ENCODE results near the gene CGGBP1. TPM values are rescaled to one million over a fixed set of nuclear protein-coding genes. Genes with fewer than 3 reads are reported as not detected.
A peak's percentile ranks its signal among the peaks of the same experiment; 100 is the strongest.

Gene CGGBP1
- total RNA-seq, 2 experiments from 2014 or later = 54.4 to 76.0 TPM

GRCh38 chr3:88059380-88060170, 770 bp upstream of the CGGBP1 start:
- CTCF ChIA-PET (ENCODE audit: unreplicated experiment) = interaction anchor here (0.5 kb wide), 1 partner anchor 65 kb away, joined by 6 read pairs; no protein-coding TSS in a partner anchor
- peak overlapping the region; percentile 91 for H3K4me2 ChIP-seq (ENCODE audit: low read length)
- H2AFZ ChIP-seq (ENCODE audit: low read length) = peak overlapping the region; percentile 72
- no peak for TF ChIP-seq EZH2phosphoT487 (IDR thresholded peaks at IDR 0.05; ENCODE audit: borderline replicate concordance, low read depth, low read length)
- TF ChIP-seq CTCF (conservative IDR thresholded peaks at IDR 0.05; ENCODE audit: low read length) = no peak
- H3K9me3 ChIP-seq (ENCODE audit: low read length) = no peaks in the 10 kb centered on the region
- peak overlapping the region; percentile 84 for H3K4me3 ChIP-seq (ENCODE audit: low read depth, low read length, poor library complexity, severe bottlenecking)
- intact Hi-C loops (cut with micrococcal nuclease; ENCODE audit: unreplicated experiment) = loop anchor here (1.0 to 5.0 kb wide), 2 partner anchors 53 to 91 kb away; no protein-coding TSS in a partner anchor
- H3K4me1 ChIP-seq (ENCODE audit: insufficient read depth, low read length, poor library complexity, severe bottlenecking) = peaks cover 29% of the 10 kb centered on the region
- peak overlapping the region; percentile 57 for H3K27ac ChIP-seq (ENCODE audit: low read depth, low read length, poor library complexity, severe bottlenecking)
- H4K20me1 ChIP-seq (ENCODE audit: insufficient read depth, low read length) = peaks cover 14% of the 10 kb centered on the region; the same call in 1 of the 2 replicates
- POLR2A ChIA-PET = interaction anchor here (0.6 to 2.1 kb wide), 11 partner anchors 9 to 374 kb away, joined by 3 to 20 read pairs (median 5); partner anchors contain the start of gene C3orf38
- peaks cover 85% of the 10 kb centered on the region for H3K79me2 ChIP-seq (ENCODE audit: insufficient read depth, low read depth, low read length)
- DNase-seq (ENCODE audit: low spot score) = no peak
- peaks cover 32% of the 10 kb centered on the region for H3K36me3 ChIP-seq (ENCODE audit: insufficient read depth, low read length)
- BruUV-seq (replicated peaks) = no TSS peak
- no peaks in the 10 kb centered on the region for H3K9me2 ChIP-seq (ENCODE audit: insufficient read depth, low read length)

- CTCF ChIA-PET (ENCODE audit: unreplicated experiment) = interaction anchor here (0.7 kb wide), 1 partner anchor 26 kb away, joined by 3 read pairs; no protein-coding TSS in a partner anchor
- Histone ChIP-seq H3K9me2 (ENCODE audit: insufficient read depth, low read length) (no peaks in the 10 kb centered on the region), H3K4me2 (ENCODE audit: low read length) (peak overlapping the region; percentile 75), H3K36me3 (ENCODE audit: insufficient read depth, low read length) (peaks cover 45% of the 10 kb centered on the region), H4K20me1 (ENCODE audit: insufficient read depth, low read length) (peaks cover 14% of the 10 kb centered on the region; the same call in 1 of the 2 replicates), H2AFZ (ENCODE audit: low read length) (peak overlapping the region; percentile 11; the same call in 1 of the 2 replicates), H3K27ac (ENCODE audit: low read depth, low read length, poor library complexity, severe bottlenecking) (peak overlapping the region; percentile 68), H3K4me1 (ENCODE audit: insufficient read depth, low read length, poor library complexity, severe bottlenecking) (peaks cover 29% of the 10 kb centered on the region), H3K4me3 (ENCODE audit: low read depth, low read length, poor library complexity, severe bottlenecking) (peak overlapping the region; percentile 84), H3K79me2 (ENCODE audit: insufficient read depth, low read depth, low read length) (peaks cover 82% of the 10 kb centered on the region), H3K9me3 (ENCODE audit: low read length) (no peaks in the 10 kb centered on the region)
- DNase-seq (ENCODE audit: low spot score) = no peak
- POLR2A ChIA-PET = interaction anchor here (0.6 to 2.1 kb wide), 11 partner anchors 15 to 93 kb away, joined by 3 to 20 read pairs (median 6); partner anchors contain the start of gene C3orf38
- no TSS peak for BruUV-seq (replicated peaks)
- TF ChIP-seq CTCF (conservative IDR thresholded peaks at IDR 0.05; ENCODE audit: low read length) (no peak), EZH2phosphoT487 (IDR thresholded peaks at IDR 0.05; ENCODE audit: borderline replicate concordance, low read depth, low read length) (no peak)
- intact Hi-C loops (cut with micrococcal nuclease; ENCODE audit: unreplicated experiment) = loop anchor here (5.0 kb wide), 1 partner anchor 54 kb away; no protein-coding TSS in a partner anchor
Measured at GRCh38 chr3:88058306-88058580, 562 bp downstream of the CGGBP1 start.
